Heart right ventricle (tissue), 16 donors: ENCODE measurements around the gene FAM200A. TPM values are rescaled to one million over a fixed set of nuclear protein-coding genes. Genes with fewer than 3 reads are reported as not detected.
"Not testable (repeated sequence)": the region's sequence is repeated elsewhere in the genome, so short reads cannot be mapped to it uniquely, and the experiment has no call there.

ENCODE experiments used
- ATAC-seq, 8 donors: fragments of 200-7000 bp; cut with Tn5 transposase; one replicate each; pipeline ENCODE4 v1.9.1; 2020; ENCODE audit warnings: mild to moderate bottlenecking in 8 of 8, moderate library complexity in 8 of 8, moderate number of reproducible peaks in 1 of 8
- DNase-seq, 2 donors: peaks; one replicate each; pipeline ENCODE4 v3.0.0-alpha.2; 2020
- H3K27ac ChIP-seq, 10 donors: fragments of 200-600 bp; sonication (generic) in 2 of 10; one replicate each; pipeline versions ENCODE4 v1.5.0 to v1.8.0; 2020 to 2022; ENCODE audit warnings: mild to moderate bottlenecking in 3 of 10
- H3K27me3 ChIP-seq, 7 donors: fragments of 200-600 bp; one replicate each; pipeline ENCODE4 v1.8.0; 2021 to 2022; ENCODE audit warnings: mild to moderate bottlenecking in 2 of 7
- H3K36me3 ChIP-seq, 9 donors: fragments of 200-600 bp; sonication (generic) in 1 of 9; one replicate each; pipeline versions ENCODE4 v1.5.0 to v1.8.0; 2020 to 2022; ENCODE audit warnings: mild to moderate bottlenecking in 2 of 9
- H3K4me1 ChIP-seq, 9 donors: fragments of 200-600 bp; sonication (generic) in 1 of 9; one replicate each; pipeline versions ENCODE4 v1.5.0 to v1.8.0; 2020 to 2022; ENCODE audit warnings: mild to moderate bottlenecking in 4 of 9
- H3K4me3 ChIP-seq, 10 donors: fragments of 200-600 bp; sonication (generic) in 2 of 10; one replicate each; pipeline versions ENCODE4 v1.5.0 to v1.8.0; 2020 to 2022; ENCODE audit warnings: mild to moderate bottlenecking in 7 of 10, moderate library complexity in 2 of 10
- H3K9me3 ChIP-seq, 11 donors: fragments of 200-600 bp in 10 of 11; sonication (generic) in 2 of 11; one replicate each; pipeline versions ENCODE4 v1.5.0 to v1.8.0; 2013 to 2022; ENCODE audit warnings: mild to moderate bottlenecking in 2 of 11, control low read depth in 1 of 11, moderate library complexity in 1 of 11
- WGBS, 2 donors: extraction: QIAGEN DNeasy Blood & Tissue Kit; methylation state at CpG; one replicate each; pipeline ENCODE4 v1.1.7; 2013; ENCODE audit warnings: inconsistent platforms in 1 of 2; 5-methylcytosine and 5-hydroxymethylcytosine counted together
- intact Hi-C, 10 donors: fragments of 100-400 bp; cut with DNase I; formaldehyde crosslinking; loops; one replicate each; pipeline versions ENCODE4 v1.11.1 to v1.14.2; 2022
- polyA plus RNA-seq, 2 donors: library from polyadenylated mRNA; stranded (reverse); fragments of 200-250 nt; gene quantifications; one replicate each; pipeline ENCODE4 v1.2.3, GENCODE V29; 2013
- total RNA-seq, 10 donors: library from RNA; stranded (reverse); fragmentation: NEBNext Ultra II Directional in 3 of 10; extraction: Animal tissue kit (Norgen Biotek cat#: 25700) in 3 of 10; gene quantifications; one replicate each; pipeline versions ENCODE4 v1.2.1 to v1.2.4, GENCODE V29; 2021 to 2023
- TF ChIP-seq, protein P1 (sequence below), 9 donors: fragments of 200-600 bp; sonication (generic) in 2 of 9; IDR thresholded peaks; one replicate each; pipeline versions ENCODE4 v1.5.0 to v1.8.0; 2021 to 2022; ENCODE audit warnings: antibody characterized with exemption in 9 of 9, mild to moderate bottlenecking in 5 of 9, moderate library complexity in 1 of 9
- donor health status: Arrhythmogenic right ventricular cardiomyopathy.
- donor health status: ischemic (EF 13 %, LVEDD 7.1; RV severe dilation, severe dysfunction).
- donor health status: healthy with polysubstance abuse.
- donor health status: DM: no; HTN: yes; CAD: no.
- donor health status: DM: no; HTN: no; CAD: no.
- donor health status: ischemic (EF 25% LVEDD 6.9; RV normal size, moderate dysfunction).
- donor health status: ischemic (EF 25% LVEDD 5.7; RV mildly dilated, moderate dysfunction).
- donor health status: healthy.
- donor health status: DM: yes; HTN: yes; CAD: no.
- donor health status: Ischemic cardiomyopathy.
- donor health status: ischemic (EF 35%, LVEDD 5.7; RV mildly dilated, moderate dysfunction).
- donor health status: nonischemic (EF 11% LVEDD 7.7; RV severe dilation, severe dysfunction).
- donor health status: DM: yes; HTN: yes; CAD: no.
- donor health status: PGD.
- donor health status: ischemic (EF 29% LVEDD 5.4; RV normal size, mild dysfunction).
- donor health status: nonischemic (EF 23%, LVEDD 6.1; RV moderate dilation, normal function).

FAM200A gene
- total and polyA plus RNA-seq, 12 donors, result 3.4 to 7.7 (median 5.6) TPM

DNA sequence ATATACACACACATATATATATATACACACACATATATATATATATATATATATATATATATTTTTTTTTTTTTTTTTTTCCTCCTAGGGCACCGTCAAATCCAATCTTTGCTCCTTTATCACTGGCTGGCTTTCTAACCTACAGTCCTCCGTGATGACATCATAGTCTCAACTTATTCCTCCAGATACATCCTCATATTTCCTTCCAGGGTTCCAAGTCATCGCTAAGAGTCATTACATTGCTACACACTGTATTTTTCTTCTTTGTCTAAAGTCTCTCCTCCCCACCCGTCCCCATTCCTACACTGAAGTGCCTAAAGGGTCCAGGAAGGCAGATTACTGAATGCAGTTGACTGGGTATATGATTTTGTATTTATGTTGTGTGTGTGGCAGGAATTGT lies 1.1 kb upstream of the FAM200A start:
- intact Hi-C loops, result loop anchor here in 8 of 10 donors (5.0 to 10.0 kb wide), 4 partner anchors 46 to 64 kb away; partner anchors contain the start of genes ZKSCAN5 (in 6 of the 8), ZNF394 (in 6 of the 8) and ZSCAN25 (in 1 of the 8)
- 75 to 84% methylated on average over 4 of the region's 4 CpGs for WGBS, 2 donors
- no peak for DNase-seq
- no peak overlapping the region for H3K27ac ChIP-seq
- peaks cover 0 to 20% (median 0%) of the 10 kb centered on the region in 11 donors for H3K9me3 ChIP-seq
- no peaks in the 10 kb centered on the region for H3K27me3 ChIP-seq
- H3K36me3 ChIP-seq, result peaks cover 0 to 38% (median 4%) of the 10 kb centered on the region in 9 donors
- TF ChIP-seq, protein P1, sequence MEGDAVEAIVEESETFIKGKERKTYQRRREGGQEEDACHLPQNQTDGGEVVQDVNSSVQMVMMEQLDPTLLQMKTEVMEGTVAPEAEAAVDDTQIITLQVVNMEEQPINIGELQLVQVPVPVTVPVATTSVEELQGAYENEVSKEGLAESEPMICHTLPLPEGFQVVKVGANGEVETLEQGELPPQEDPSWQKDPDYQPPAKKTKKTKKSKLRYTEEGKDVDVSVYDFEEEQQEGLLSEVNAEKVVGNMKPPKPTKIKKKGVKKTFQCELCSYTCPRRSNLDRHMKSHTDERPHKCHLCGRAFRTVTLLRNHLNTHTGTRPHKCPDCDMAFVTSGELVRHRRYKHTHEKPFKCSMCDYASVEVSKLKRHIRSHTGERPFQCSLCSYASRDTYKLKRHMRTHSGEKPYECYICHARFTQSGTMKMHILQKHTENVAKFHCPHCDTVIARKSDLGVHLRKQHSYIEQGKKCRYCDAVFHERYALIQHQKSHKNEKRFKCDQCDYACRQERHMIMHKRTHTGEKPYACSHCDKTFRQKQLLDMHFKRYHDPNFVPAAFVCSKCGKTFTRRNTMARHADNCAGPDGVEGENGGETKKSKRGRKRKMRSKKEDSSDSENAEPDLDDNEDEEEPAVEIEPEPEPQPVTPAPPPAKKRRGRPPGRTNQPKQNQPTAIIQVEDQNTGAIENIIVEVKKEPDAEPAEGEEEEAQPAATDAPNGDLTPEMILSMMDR (IDR thresholded peaks at IDR 0.05), result no peak
- ATAC-seq, result no peak
- peaks cover 0 to 39% (median 29%) of the 10 kb centered on the region in 9 donors for H3K4me1 ChIP-seq
- H3K4me3 ChIP-seq, result no peak overlapping the region

DNA sequence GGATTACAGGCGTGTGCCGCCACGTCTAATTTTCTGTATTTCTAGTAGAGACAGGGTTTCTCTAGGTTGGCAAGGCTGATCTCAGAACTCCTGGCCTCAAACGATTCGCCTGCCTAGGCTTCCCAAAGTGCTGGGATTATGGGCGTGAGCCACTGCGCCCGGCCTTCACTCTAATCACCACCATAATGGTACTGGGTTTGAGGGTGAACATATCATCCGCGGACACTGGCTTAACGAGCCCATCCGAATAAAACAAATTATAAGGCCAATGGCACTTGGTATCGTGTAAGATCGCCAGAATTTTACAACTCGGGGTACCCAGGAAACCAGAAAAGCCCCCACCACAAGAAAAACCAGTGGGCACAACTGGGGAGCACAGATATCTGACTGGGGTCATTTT lies 580 bp downstream of the FAM200A start:
- H3K27me3 ChIP-seq, result no peaks in the 10 kb centered on the region
- intact Hi-C loops, result loop anchor here in 8 of 10 donors (5.0 to 10.0 kb wide), 4 partner anchors 44 to 66 kb away; partner anchors contain the start of genes ZKSCAN5 (in 6 of the 8), ZNF394 (in 6 of the 8) and ZSCAN25 (in 1 of the 8)
- H3K4me3 ChIP-seq, result peak overlapping the region; percentile 39 to 97 (median 87)
- peaks cover 0 to 45% (median 17%) of the 10 kb centered on the region in 9 donors for H3K36me3 ChIP-seq
- peak in 6 of 8 donors; percentile 6 to 32 (median 22) for ATAC-seq
- H3K27ac ChIP-seq, result peak overlapping the region in 9 of 10 donors; percentile 50 to 96 (median 90)
- peaks cover 0 to 24% (median 15%) of the 10 kb centered on the region in 9 donors for H3K4me1 ChIP-seq
- TF ChIP-seq, protein P1 (IDR thresholded peaks at IDR 0.05), result no peak
- 9 to 13% methylated on average over 15 of the region's 15 CpGs for WGBS, 2 donors
- DNase-seq, result no peak
- H3K9me3 ChIP-seq, result peaks cover 0 to 37% (median 7%) of the 10 kb centered on the region in 11 donors

DNA sequence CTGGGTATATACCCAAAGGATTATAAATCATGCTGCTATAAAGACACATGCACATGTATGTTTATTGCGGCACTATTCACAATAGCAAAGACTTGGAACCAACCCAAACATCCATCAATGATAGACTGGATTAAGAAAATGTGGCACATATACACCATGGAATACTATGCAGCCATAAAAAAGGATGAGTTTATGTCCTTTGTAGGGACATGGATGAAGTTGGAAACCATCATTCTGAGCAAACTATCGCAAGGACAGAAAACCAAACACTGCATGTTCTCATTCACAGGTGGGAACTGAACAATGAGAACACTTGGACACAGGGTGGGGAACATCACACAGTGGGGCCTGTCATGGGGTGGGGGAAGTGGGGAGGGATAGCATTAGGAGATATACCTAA lies 2.4 kb downstream of the FAM200A start:
- DNase-seq, ATAC-seq, H3K27me3 ChIP-seq, H3K4me3 ChIP-seq, H3K27ac ChIP-seq: not testable (repeated sequence)
- H3K36me3 ChIP-seq, result peaks cover 0 to 35% (median 17%) of the 10 kb centered on the region in 9 donors
- 95% methylated on average over 1 of the region's 2 CpGs for WGBS, 2 donors
- peaks cover 0 to 48% (median 7%) of the 10 kb centered on the region in 11 donors for H3K9me3 ChIP-seq
- intact Hi-C loops, result loop anchor here in 1 of 10 donors (10.0 kb wide), 1 partner anchor 1355 kb away; no protein-coding TSS in a partner anchor
- peaks cover 0 to 24% (median 14%) of the 10 kb centered on the region in 9 donors for H3K4me1 ChIP-seq

DNA sequence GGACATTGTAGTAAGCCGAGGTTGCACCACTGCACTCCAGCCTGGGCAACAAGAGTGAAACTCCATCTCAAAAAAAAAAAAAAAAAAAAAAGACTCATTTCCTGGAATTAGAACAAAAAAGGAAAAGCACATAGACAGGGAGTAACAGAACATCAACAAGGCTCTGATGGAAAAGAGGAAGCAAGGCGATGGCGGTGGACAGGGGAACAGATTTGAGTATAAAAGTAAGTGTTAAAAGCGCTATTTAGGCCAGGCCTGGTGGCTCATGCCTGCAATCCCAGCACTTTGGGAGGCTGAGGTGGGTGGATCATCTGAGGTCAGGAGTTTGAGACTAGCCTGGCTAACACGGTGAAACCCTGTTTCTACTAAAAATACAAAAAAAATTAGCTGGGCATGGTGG lies 6.6 kb downstream of the FAM200A start:
- WGBS, 2 donors, result 94% methylated on average over 5 of the region's 5 CpGs
- not testable (repeated sequence) for ATAC-seq, H3K27ac ChIP-seq, H3K4me1 ChIP-seq, H3K27me3 ChIP-seq, DNase-seq, H3K4me3 ChIP-seq
- H3K36me3 ChIP-seq, result peaks cover 0 to 35% (median 17%) of the 10 kb centered on the region in 9 donors
- intact Hi-C loops, result loop anchor here in 1 of 10 donors (10.0 kb wide), 1 partner anchor 1359 kb away; no protein-coding TSS in a partner anchor
- peaks cover 0 to 85% (median 14%) of the 10 kb centered on the region in 11 donors for H3K9me3 ChIP-seq

DNA sequence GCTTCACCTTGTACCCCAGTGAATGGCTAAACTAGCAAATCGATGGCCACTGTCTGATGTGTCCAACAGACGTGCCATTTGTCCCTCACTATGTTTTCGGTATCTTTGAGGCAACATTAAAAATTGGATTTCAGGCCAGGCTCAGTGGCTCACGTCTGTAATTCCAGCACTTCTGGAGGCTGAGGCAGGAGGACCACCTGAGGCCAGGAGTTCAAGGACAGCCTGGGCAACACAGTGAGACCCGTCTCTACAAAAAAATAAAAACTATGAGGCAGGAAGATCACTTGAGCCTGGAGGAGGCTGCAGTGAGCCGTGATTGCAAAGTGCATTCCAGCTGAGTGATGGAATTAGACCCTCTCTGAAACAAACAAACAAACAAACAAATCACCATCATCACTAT lies 8.0 kb downstream of the FAM200A start:
- no peaks in the 10 kb centered on the region for H3K4me1 ChIP-seq
- TF ChIP-seq, protein P1 (IDR thresholded peaks at IDR 0.05), result no peak
- peaks cover 0 to 35% (median 17%) of the 10 kb centered on the region in 9 donors for H3K36me3 ChIP-seq
- WGBS, 2 donors, result 93 to 95% methylated on average over 6 of the region's 6 CpGs
- H3K27ac ChIP-seq, result no peak overlapping the region
- intact Hi-C loops, result loop anchor here in 1 of 10 donors (10.0 kb wide), 1 partner anchor 1361 kb away; no protein-coding TSS in a partner anchor
- DNase-seq, result no peak
- peaks cover 0 to 88% (median 23%) of the 10 kb centered on the region in 11 donors for H3K9me3 ChIP-seq
- no peak for ATAC-seq
- no peaks in the 10 kb centered on the region for H3K27me3 ChIP-seq
- H3K4me3 ChIP-seq, result no peak overlapping the region
